Raji (cell line): Measurements from ENCODE around the gene ZNF550.

ENCODE experiments used
- POLR2A ChIP-seq: IDR thresholded peaks from 2 replicates; pipeline ENCODE4 v1.6.1; 2011; ENCODE audit warnings: low read depth, low read length, control low read depth; ENCODE audit not compliant: insufficient read depth

Gene ZNF550

GRCh38 chr19:57559404-57560025 is at the start of gene ZNF550:
TSS of gene ZNF550 (minus strand) at chr19:57559863. CDS start at chr19:57559682, 181 bp downstream.
- peak; percentile 50; the same call in 1 of the 2 replicates for TF ChIP-seq POLR2A

DNA sequence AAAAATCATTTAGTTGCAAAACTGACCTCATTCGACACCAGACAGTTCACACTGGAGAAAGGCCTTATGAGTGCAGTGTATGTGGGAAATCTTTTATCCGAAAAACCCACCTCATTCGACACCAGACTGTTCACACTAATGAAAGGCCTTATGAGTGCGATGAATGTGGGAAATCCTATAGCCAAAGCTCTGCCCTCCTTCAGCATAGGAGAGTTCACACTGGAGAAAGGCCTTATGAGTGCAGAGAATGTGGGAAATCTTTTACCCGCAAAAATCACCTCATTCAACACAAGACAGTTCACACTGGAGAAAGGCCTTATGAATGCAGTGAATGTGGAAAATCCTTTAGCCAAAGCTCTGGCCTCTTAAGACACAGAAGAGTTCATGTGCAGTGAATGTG is 47.3 kb upstream of the ZNF550 start:
- TF ChIP-seq POLR2A: no peak

GRCh38 chr19:57599761-57600383 is 40.2 kb upstream of the ZNF550 start, which contains the start of gene ZNF530:
TSS of gene ZNF530 (plus strand) at chr19:57599885. CDS start at chr19:57604346, 4,461 bp downstream.
- no peak for TF ChIP-seq POLR2A

- no peak for TF ChIP-seq POLR2A
Observed at GRCh38 chr19:57599377-57599760, 39.7 kb upstream of the ZNF550 start.

DNA sequence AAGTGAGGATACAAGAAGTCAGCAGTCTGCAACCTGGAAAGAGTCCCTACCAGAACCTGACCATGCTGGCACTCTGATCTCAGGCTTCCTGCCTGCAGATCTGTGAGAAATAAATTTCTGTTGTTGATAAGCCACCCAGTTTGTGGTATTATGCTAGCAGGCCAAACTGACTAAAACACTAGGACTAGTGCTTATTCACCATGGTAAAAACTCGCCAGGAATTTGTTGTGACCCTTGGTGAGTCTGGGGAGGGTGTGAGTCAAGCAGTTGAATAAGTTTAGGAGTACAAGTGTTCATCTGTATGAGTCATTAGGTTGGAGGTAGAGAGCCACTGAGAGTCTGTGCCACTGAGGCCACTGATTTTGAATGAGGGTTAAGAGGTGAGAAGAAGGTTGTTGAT is 27.9 kb upstream of the ZNF550 start:
- TF ChIP-seq POLR2A: no peak

DNA sequence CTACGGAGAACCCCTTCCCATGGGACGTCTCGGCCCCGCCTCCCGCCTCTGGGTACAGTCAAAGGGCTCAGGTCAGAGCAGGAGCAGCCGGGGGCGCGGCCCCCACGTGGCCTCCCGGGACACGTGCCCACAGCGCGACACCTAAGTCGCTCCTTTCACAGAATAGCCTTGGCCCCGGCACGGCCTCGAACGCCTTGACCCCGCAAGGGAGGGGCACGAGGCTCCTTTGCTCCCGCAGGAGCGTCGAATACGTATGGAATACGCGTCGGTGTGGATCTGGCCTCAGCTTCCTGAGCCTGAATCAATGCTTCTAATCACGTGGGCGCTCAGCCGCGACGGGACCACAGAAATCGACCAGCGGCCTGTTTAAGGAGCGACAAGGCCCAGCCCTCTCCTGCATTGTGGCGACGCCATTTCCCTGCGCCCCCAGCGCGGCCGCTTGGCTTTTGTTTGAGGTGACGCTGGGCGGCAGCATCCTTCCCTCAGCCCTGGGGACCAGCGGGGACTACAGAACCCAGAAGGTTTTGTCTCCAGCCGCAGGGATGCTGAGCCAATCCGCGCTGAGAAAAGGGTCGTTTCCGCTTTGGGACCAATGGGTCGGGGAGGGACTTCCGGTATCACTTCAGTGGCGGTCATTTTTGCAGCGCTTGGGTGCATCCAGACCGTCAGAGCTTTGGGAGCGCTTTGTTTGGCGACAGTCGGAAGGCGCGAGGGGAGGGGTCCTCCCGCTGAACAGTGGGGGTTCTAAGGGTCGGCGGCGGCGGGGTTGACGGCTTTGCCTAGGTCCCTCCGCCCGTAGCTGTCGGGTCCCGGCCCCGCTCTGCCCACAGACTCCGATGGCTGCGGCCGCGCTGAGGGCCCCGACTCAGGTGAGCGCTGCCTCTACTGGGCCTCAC is 24.1 kb upstream of the ZNF550 start, which contains the start of gene ZIK1:
Gene ZIK1 (plus strand): TSS at position 625 of the 896 bp plus-strand sequence. CDS start 212 bp downstream, at position 837.
- TF ChIP-seq POLR2A: no peak

GRCh38 chr19:57583104-57583520 is 23.4 kb upstream of the ZNF550 start:
- no peak for TF ChIP-seq POLR2A

DNA sequence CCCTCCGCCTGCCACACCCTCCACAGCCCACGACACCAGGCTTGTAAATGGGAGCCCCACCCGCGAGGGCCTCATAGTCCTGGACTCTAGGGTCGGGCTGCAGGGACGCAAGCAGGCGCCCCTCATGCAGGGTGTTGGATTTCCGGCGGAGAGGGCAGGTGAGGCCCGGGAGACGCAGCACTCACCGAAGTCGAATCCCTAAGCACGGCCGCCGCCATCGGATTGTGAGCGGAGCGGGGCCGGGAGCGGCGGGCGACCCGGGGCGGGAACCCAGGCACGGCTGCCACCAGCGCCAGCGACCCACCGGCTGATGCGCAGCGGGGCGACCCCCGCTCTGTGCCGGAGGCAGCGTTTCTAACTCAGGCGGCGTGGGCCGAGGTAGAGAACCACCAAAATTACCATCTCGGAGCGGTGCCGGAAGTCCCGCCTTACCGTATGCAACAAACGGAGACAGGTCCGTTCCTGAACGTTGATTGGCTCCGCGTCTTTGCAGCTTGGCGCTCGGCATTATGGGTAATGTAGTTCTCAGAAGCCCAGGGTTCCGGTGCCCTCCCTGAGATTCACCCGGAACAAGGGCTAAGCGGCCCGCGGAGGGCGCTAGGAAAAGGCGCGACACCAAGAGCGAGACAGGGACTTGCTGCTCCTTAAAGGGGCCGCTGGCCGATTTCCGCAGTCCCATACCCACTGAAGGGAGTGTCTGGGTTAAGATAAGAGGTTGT is 19.0 kb upstream of the ZNF550 start, which contains the start of gene ZNF416:
Gene ZNF416 (minus strand): TSS at position 425 of the 719 bp plus-strand sequence. CDS start 207 bp downstream, at position 218.
- no peak for TF ChIP-seq POLR2A

DNA sequence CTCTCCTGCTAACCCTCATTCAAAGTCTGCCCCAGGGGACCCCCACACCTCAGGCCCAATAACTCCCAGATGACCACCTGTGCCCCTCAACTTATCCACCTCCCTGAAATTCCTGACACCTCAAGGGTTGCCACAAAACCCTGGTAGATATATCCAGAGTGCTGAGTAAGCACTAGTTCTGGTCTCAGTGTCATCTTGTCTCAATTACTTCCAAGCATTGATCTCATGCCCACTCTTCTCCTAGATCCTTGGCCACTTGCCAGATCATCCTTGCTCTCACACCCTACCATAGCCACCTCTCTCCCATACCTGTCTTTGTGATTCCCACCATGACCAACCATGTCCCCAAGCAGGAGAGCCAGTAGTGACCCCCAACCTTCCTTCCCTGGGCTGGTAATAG is 17.0 kb upstream of the ZNF550 start:
- TF ChIP-seq POLR2A: no peak

GRCh38 chr19:57572415-57572947 is 12.8 kb upstream of the ZNF550 start:
- TF ChIP-seq POLR2A: no peak

GRCh38 chr19:57570707-57571106 is 11.0 kb upstream of the ZNF550 start:
- TF ChIP-seq POLR2A: no peak

DNA sequence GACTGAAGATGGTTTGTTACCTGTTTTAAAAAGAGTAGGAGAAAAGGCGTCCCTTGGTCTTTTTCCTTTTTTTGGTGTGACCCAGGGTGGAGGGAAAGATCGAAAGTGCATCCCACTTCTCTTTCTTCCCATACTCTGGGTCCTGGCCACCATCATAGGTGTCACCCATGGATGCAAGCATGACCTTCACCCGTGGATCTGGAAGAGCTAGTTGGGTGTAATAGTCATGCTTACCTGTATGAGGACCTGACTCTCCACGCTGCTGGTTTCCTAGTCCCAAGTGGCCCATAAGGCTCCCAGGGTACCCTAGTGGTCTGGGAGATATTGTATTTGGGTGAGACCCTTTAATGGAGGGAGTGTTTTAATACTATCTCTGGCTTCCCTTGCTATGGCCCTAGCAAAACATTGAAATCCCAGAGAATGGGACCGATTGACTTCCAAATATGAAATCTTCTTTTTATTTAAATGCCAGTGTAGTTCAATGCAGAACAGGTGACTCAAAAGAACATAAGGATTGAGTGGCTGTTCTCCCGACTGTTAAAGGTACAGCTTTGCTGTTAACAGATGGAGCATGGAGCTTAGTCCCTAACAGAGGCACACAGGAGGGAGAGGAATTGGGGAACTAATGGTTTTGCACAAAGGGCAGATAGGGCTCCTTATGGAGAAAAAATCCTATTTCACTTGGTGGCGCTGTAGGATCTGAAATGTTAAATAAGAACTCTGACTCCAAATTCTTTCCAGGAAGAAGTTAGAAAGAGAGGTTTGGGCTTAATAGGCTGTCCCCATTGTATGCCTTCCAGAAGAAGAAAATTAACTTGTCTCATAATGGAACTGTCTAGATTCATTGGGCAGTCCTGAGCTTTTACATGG is 7.0 kb upstream of the ZNF550 start:
- TF ChIP-seq POLR2A: no peak

- no peak for TF ChIP-seq POLR2A
Observed at GRCh38 chr19:57563547-57563946, 3.9 kb upstream of the ZNF550 start.
